A673 (cell line): ENCODE results near the gene PPP1R2B.

Experiments
- CTCF ChIP-seq: fragments of 300-800, 200-600 bp; sonication (generic); conservative IDR thresholded peaks from 2 replicates; pipeline ENCODE4 v1.5.1; 2017; ENCODE audit warnings: low read depth, mild to moderate bottlenecking, antibody characterized with exemption, low read length, moderate library complexity, mixed read lengths
- EZH2 ChIP-seq: fragments of 200-600 bp; sonication (generic); IDR thresholded peaks from 2 replicates; pipeline ENCODE4 v1.6.1; 2017; ENCODE audit warnings: borderline replicate concordance, low read depth, mild to moderate bottlenecking, mixed read lengths, antibody characterized with exemption, low read length; ENCODE audit not compliant: poor library complexity, severe bottlenecking

- peak; percentile 15; the same call in 1 of the 2 replicates for TF ChIP-seq CTCF
- no peak for TF ChIP-seq EZH2
Observed at GRCh38 chr5:156835905-156836304, 14.2 kb upstream of the PPP1R2B start.
